Adipocyte (in vitro differentiated cells): ENCODE measurements around the gene GALNT5.

Experiments used
- DNase-seq: peaks from one replicate; pipeline ENCODE4 v3.0.0-alpha.2; 2015; ENCODE audit warnings: low read depth
- H3K27me3 ChIP-seq: replicated peaks from 2 replicates; pipeline ENCODE4 v1.7.0; 2013; ENCODE audit warnings: mild to moderate bottlenecking, low read length, moderate library complexity; ENCODE audit not compliant: control insufficient read depth, insufficient read depth
- H3K36me3 ChIP-seq: 2 replicates; pipeline ENCODE4 v1.7.0; 2013; ENCODE audit warnings: low read length, mild to moderate bottlenecking, moderate library complexity; ENCODE audit not compliant: control insufficient read depth, insufficient read depth, severe bottlenecking
- H3K4me1 ChIP-seq: 2 replicates; pipeline ENCODE4 v1.7.0; 2013; ENCODE audit warnings: mild to moderate bottlenecking, low read length, moderate library complexity; ENCODE audit not compliant: control insufficient read depth, insufficient read depth
- H3K4me3 ChIP-seq: 2 replicates; pipeline ENCODE4 v1.7.0; 2013; ENCODE audit warnings: mild to moderate bottlenecking, low read length, moderate library complexity
- H3K9ac ChIP-seq: 2 replicates; pipeline ENCODE4 v1.7.0; 2013; ENCODE audit warnings: mild to moderate bottlenecking, low read length, moderate library complexity
- H3K9me3 ChIP-seq: 2 replicates; pipeline ENCODE4 v1.7.0; 2013; ENCODE audit warnings: mild to moderate bottlenecking, low read length, moderate library complexity; ENCODE audit not compliant: control insufficient read depth

The GALNT5 gene

DNA sequence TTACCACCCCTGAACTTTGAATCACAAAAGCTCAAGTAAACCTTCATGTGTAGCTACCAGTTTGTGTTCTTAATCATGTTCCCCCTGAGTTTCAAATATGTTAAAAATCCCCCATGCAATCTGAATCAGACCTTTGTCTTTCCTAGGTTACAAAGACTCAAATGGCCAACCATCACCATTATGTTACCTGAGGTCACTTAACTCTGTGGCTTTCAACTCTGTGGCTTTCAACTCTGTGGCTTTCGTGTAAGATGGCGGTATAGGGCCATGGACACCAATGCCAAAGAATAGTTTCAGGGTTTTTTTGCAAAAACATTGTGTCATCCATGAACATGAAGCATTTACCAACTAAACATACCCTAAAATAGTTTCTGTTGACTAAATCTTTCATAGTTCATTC, 61.4 kb downstream of the GALNT5 start:
- Histone ChIP-seq H3K27me3 (no peaks in the 10 kb centered on the region), H3K4me1 (no peaks in the 10 kb centered on the region), H3K9ac (no peak overlapping the region), H3K9me3 (no peaks in the 10 kb centered on the region), H3K4me3 (no peak overlapping the region), H3K36me3 (no peaks in the 10 kb centered on the region)
- no peak for DNase-seq

DNA sequence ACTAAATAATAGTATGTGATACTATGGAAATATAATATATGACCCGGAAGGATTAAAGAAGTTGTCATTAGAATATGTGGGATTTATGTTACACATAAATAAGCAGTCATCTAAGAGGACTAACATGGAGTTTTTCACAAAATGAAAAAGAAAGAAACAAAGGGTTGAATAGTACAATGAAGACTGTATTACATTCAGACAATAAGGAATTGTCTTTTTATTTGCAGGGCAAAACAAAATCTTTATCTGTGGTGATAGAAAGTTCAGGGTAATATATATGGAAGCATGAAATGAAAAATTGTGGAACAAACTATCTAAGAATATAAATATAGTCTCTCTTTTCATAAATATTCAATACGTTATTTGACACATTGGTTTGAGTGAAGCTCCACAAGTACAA, 62.3 kb downstream of the GALNT5 start:
- no peak overlapping the region for H3K9ac ChIP-seq
- no peaks in the 10 kb centered on the region for H3K27me3 ChIP-seq
- no peaks in the 10 kb centered on the region for H3K36me3 ChIP-seq
- H3K9me3 ChIP-seq, result no peaks in the 10 kb centered on the region
- H3K4me3 ChIP-seq, result no peak overlapping the region
- no peaks in the 10 kb centered on the region for H3K4me1 ChIP-seq
- DNase-seq, result no peak

DNA sequence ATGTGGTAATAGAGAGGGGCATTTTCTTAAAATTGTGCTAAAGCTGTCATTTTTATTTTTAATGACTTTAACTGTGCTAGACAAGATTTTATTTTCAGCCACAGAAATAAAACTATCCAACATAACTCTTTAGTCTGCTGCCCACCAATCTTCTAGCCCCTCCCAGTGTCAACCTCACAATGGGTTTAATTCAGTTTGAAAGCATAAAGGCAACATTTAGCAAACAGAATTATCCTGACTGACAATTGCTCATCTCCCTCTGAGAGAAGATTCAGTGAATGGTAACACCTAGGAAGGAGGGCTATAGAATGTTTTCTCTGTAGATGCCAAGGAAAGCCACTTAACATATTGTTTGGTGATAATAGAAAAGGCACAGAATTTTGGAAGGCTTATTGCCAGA, 62.9 kb downstream of the GALNT5 start:
- H3K27me3 ChIP-seq, result no peaks in the 10 kb centered on the region
- no peaks in the 10 kb centered on the region for H3K9me3 ChIP-seq
- H3K9ac ChIP-seq, result no peak overlapping the region
- no peak overlapping the region for H3K4me3 ChIP-seq
- no peaks in the 10 kb centered on the region for H3K36me3 ChIP-seq
- DNase-seq, result no peak
- no peaks in the 10 kb centered on the region for H3K4me1 ChIP-seq

DNA sequence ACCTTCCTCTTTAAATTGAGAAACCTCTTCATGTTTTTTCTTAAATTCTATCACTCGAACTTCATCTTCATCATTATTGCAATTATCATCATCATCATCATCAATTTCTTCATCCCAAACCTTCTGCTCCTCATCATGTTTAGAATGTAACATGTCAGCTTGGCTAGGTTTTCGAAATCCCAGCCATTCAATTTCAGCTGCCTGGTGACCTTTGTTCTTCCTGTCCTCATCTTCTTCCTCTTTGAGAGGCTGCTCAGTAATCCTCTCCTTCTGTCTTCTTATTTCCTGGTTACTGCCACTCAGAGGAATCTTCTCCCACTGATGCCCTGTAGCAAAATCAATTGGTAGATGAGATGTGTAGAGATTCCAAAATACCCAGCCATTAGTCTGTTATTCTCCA, 64.0 kb downstream of the GALNT5 start:
- Histone ChIP-seq H3K36me3 (no peaks in the 10 kb centered on the region), H3K9ac (no peak overlapping the region), H3K27me3 (no peaks in the 10 kb centered on the region)

DNA sequence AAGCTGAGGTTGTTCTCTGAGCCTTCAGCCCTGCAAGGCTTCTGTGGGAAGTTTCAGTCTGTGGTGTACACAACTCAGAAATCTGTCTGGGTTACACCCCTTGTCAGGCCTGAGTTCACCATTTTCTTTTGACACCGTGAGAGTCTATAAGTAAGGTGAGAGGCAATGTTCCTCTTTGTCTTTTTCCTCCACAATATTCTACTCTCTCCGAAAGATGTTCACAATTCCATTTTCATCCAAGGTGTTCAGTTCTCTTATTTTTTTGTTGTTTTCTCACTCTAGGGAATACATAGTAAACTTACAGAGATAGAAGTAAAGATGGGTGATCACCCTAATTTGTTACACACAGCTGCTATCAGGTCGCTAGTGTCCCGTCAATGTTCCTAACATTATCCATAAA, 64.9 kb downstream of the GALNT5 start:
- H3K36me3 ChIP-seq, result no peaks in the 10 kb centered on the region
- no peaks in the 10 kb centered on the region for H3K9me3 ChIP-seq
- no peak for DNase-seq
- H3K27me3 ChIP-seq, result no peaks in the 10 kb centered on the region
- H3K4me1 ChIP-seq, result no peaks in the 10 kb centered on the region
- no peak overlapping the region for H3K9ac ChIP-seq
- no peak overlapping the region for H3K4me3 ChIP-seq

More for the DNA sequence above, 64.0 kb downstream of the GALNT5 start:
- DNase-seq, result no peak
- Histone ChIP-seq H3K4me1 (no peaks in the 10 kb centered on the region), H3K9me3 (no peaks in the 10 kb centered on the region), H3K4me3 (no peak overlapping the region)

DNA sequence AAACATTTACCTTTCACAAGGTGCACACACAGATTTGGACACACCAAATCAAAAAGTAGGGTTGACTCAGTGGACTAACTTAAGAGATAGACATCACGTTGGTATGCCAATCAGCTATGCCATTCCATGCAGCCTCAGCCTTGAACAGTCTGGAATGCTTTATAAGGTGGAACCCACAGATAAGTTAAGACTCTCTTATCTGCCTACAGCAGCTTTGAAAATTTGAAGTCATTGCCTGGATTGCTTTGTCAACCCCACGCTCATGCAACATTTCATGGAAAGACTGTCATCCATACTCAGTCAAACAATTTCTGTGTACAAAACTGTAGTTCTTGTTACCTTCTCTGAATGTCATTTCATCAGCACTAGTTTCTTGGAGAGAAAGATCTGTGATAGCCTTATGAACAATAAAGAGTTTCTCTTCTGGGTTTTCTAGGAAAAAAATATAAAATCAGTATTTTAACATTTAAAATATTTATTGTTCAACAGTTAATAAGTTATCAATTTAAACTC, 66.9 kb downstream of the GALNT5 start:
- Histone ChIP-seq H3K4me1 (peaks cover 7% of the 10 kb centered on the region), H3K36me3 (no peaks in the 10 kb centered on the region), H3K4me3 (no peak overlapping the region), H3K9me3 (no peaks in the 10 kb centered on the region), H3K27me3 (no peaks in the 10 kb centered on the region), H3K9ac (no peak overlapping the region)
- DNase-seq, result no peak

DNA sequence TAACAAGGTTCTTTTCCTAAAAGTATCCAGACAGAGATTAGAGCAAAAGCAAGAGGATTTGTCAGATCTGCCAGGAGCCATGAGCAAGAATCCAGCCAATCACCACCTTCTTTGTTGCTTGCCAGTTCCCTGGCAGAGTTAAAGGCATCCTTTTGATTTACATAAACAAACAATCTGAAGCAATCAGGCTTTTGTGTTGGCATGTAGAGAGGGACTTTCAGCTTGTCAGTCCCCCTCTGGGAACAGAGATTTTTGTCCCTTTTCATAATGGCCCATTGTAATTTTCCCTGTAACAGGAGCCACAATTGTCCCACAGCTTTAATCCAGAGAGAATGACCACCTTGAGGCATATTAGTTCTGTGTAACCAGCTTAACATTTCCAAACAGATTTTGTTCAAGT, 68.3 kb downstream of the GALNT5 start, which contains the start of gene ERMN:
Gene ERMN, minus strand, starts transcription at position 39 of the 400 bp plus-strand sequence. CDS start 182 bp downstream, outside the sequence.
- no peaks in the 10 kb centered on the region for H3K27me3 ChIP-seq
- H3K9ac ChIP-seq, result no peak within 1 kb of the TSS
- H3K36me3 ChIP-seq, result no peaks in the 10 kb centered on the region
- H3K4me3 ChIP-seq, result no peak within 1 kb of the TSS
- no peak for DNase-seq
- peaks cover 7% of the 10 kb centered on the region for H3K4me1 ChIP-seq
- H3K9me3 ChIP-seq, result no peaks in the 10 kb centered on the region

DNA sequence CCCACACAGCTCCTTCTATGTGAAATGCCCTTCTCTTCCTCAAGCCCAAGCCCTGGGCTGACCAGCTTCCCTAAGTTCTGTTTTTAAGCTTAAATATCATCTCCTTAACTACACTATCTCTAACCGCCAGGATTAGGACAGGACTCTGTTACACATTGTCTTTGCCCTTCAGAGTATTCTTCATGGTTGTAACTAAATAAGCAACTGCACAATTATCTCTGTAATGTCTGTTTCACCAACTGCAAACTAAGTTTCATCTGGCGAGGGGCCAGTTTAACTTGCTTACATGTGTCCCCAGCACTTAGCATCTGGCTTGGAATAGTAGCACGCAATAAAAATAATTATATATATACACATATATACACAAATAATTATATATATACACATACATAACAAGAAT, 69.2 kb downstream of the GALNT5 start:
- no peaks in the 10 kb centered on the region for H3K27me3 ChIP-seq
- no peaks in the 10 kb centered on the region for H3K36me3 ChIP-seq
- no peak overlapping the region for H3K4me3 ChIP-seq
- no peak overlapping the region for H3K9ac ChIP-seq
- no peaks in the 10 kb centered on the region for H3K9me3 ChIP-seq
- peaks cover 7% of the 10 kb centered on the region for H3K4me1 ChIP-seq
- DNase-seq, result no peak

DNA sequence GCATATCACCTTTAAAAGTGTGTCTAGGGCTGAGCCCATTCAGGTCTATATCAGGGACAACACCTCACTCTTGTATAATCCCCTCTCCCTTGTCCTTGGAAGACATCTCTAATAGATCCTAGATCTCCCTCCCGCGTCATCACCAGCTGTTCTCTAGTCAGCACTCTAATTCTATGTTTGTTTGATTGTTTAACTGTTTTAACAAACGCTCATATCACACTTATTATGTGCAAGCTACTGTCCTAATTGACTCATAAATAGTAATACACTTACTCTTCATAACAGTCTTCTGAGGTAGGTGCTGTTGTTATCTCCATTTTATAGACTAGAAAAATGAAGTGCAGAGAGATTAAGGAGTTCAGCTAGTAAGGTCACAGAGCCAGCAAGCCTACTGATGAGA, 69.7 kb downstream of the GALNT5 start:
- Histone ChIP-seq H3K36me3 (no peaks in the 10 kb centered on the region), H3K27me3 (no peaks in the 10 kb centered on the region), H3K4me3 (no peak overlapping the region), H3K9me3 (no peaks in the 10 kb centered on the region), H3K4me1 (peaks cover 7% of the 10 kb centered on the region), H3K9ac (no peak overlapping the region)
- no peak for DNase-seq

DNA sequence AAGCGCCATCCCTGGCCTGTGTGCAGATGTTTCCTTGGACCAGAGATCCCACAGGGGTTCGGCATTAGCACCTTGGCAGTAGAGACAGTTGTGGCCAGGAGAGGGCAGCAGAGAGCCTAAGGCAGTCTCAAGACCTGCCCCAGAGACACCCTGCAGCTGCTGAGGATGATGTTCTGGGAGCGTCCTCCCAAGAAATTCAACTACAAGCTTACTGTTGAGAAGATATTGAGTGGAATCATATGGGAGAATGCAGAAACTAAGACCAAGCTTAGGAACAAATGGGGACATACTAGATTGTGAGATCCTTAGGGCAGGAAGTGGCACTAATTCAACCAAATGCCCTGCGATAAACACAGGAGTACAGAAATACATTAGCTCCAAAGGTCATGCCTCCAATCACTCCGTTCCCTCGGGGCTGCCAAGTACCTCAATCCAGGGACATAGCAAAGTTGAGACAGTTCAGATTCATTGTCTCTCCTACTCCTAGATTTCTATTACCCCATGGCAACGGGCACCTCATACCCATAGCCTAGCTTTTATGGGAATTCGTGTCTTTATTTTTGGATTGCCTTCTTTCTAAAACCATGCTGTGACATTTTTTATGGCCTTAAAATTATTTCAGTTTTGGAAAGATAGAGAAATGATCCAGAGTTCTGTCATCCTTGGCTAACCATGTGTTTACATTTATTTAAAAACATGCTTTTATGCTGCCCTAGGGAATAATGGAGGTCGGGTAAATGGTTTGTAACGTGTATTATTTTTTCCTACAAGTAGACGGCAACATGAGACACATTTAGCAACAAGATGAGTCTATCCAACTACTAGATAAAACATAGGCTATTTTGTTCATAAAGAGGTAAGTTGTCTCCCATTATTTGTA, 70.4 kb downstream of the GALNT5 start:
- no peak overlapping the region for H3K9ac ChIP-seq
- H3K36me3 ChIP-seq, result no peaks in the 10 kb centered on the region
- peaks cover 7% of the 10 kb centered on the region for H3K4me1 ChIP-seq
- no peaks in the 10 kb centered on the region for H3K9me3 ChIP-seq
- no peak overlapping the region for H3K4me3 ChIP-seq
- DNase-seq, result peak; percentile 83
- no peaks in the 10 kb centered on the region for H3K27me3 ChIP-seq

DNA sequence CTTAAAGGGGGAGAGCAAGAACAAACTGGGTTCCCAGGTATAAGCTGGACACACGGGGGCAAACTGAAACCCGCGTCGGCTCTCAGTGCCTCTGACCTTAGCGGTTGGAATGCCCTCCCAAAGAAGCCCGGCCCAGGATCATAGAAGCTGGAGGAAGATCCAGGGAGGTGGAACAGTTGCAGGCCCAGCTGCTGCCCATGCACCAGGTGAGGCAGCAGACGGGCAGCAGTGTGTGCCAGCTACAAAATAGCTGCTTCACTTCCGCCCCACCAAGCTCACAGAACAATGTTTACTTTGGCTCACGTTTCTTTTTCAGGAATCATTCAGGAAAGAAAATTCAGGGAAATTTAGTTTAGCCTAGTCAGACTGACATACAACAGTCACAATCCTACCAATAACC, 72.0 kb downstream of the GALNT5 start:
- H3K9me3 ChIP-seq, result no peaks in the 10 kb centered on the region
- H3K4me1 ChIP-seq, result peaks cover 7% of the 10 kb centered on the region
- no peak overlapping the region for H3K9ac ChIP-seq
- DNase-seq, result no peak
- H3K4me3 ChIP-seq, result no peak overlapping the region
- H3K36me3 ChIP-seq, result no peaks in the 10 kb centered on the region
- H3K27me3 ChIP-seq, result no peaks in the 10 kb centered on the region
